ENCODE results near the gene AGXT.

AGXT gene

DNA sequence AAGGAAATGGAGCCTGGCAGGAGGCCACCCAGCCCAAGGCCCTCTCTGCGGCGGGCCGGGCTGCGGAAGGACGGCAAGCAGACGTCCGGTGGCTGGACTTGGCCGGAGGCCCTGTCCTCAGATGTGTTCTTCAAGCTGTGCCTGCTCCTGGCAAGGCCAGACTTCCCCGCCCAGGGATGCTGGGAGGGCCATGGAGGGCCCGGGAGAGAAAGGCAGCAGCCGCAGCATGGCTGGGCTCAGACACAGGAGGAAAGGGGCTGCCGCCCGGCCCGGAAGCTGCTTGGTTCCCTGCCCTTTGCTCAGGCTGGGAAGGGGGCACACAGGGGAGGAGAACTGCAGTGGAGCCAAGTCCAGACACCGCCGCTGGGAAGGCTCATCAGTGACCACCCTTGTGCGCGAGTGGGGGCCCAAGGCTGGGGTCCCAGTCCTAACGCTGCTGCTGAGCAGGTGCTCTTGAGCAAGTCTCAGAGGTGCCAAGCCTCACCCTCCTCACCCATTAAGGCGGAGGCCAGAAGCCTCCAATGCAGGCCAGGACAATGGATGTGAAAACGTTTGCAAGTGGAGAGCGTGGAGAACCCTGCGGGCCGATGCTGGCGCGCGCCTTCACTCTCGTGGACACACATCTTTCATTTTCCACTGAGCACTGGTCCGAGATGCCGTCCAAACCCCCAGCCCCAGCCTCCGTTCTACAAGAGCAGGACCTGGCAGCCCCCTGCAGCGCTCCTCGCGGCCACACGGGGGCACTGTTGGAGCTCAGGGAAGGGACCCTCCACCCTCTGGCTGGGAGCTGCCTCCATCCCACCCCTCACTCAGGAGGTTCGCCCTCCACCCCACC, 45.4 kb downstream of the AGXT start:
- ATAC-seq = peak; percentile 70
- TF ChIP-seq TOX (CRISPR knock-in tag; IDR thresholded peaks at IDR 0.05; ENCODE audit: borderline replicate concordance) = no peak
- TF ChIP-seq, protein P1, sequence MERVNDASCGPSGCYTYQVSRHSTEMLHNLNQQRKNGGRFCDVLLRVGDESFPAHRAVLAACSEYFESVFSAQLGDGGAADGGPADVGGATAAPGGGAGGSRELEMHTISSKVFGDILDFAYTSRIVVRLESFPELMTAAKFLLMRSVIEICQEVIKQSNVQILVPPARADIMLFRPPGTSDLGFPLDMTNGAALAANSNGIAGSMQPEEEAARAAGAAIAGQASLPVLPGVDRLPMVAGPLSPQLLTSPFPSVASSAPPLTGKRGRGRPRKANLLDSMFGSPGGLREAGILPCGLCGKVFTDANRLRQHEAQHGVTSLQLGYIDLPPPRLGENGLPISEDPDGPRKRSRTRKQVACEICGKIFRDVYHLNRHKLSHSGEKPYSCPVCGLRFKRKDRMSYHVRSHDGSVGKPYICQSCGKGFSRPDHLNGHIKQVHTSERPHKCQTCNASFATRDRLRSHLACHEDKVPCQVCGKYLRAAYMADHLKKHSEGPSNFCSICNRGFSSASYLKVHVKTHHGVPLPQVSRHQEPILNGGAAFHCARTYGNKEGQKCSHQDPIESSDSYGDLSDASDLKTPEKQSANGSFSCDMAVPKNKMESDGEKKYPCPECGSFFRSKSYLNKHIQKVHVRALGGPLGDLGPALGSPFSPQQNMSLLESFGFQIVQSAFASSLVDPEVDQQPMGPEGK (CRISPR knock-in tag; IDR thresholded peaks at IDR 0.05; ENCODE audit: borderline replicate concordance) = no peak
- TF ChIP-seq ARNTL (CRISPR knock-in tag; IDR thresholded peaks at IDR 0.05; ENCODE audit: borderline replicate concordance, low read depth) = no peak
- TF ChIP-seq ZFP30 (CRISPR knock-in tag; IDR thresholded peaks at IDR 0.05) = no peak
- TF ChIP-seq ZNF565 (CRISPR knock-in tag; conservative IDR thresholded peaks at IDR 0.05; ENCODE audit: low read depth) = no peak
- no peak for TF ChIP-seq ESRRG (CRISPR knock-in tag; IDR thresholded peaks at IDR 0.05)
- TF ChIP-seq, protein P2, sequence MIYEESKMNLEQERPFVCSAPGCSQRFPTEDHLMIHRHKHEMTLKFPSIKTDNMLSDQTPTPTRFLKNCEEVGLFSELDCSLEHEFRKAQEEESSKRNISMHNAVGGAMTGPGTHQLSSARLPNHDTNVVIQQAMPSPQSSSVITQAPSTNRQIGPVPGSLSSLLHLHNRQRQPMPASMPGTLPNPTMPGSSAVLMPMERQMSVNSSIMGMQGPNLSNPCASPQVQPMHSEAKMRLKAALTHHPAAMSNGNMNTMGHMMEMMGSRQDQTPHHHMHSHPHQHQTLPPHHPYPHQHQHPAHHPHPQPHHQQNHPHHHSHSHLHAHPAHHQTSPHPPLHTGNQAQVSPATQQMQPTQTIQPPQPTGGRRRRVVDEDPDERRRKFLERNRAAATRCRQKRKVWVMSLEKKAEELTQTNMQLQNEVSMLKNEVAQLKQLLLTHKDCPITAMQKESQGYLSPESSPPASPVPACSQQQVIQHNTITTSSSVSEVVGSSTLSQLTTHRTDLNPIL (CRISPR knock-in tag; IDR thresholded peaks at IDR 0.05; ENCODE audit: low read depth) = no peak
- no peak for TF ChIP-seq ZNF70 (CRISPR knock-in tag; IDR thresholded peaks at IDR 0.05)
- no peak for TF ChIP-seq RARB (CRISPR knock-in tag; IDR thresholded peaks at IDR 0.05)
- no peak for TF ChIP-seq CSDC2 (CRISPR knock-in tag; IDR thresholded peaks at IDR 0.05)
- TF ChIP-seq OSR1 (CRISPR knock-in tag; IDR thresholded peaks at IDR 0.05) = no peak
- TF ChIP-seq ZNF8 (CRISPR knock-in tag; IDR thresholded peaks at IDR 0.05) = no peak
- TF ChIP-seq, protein P3, sequence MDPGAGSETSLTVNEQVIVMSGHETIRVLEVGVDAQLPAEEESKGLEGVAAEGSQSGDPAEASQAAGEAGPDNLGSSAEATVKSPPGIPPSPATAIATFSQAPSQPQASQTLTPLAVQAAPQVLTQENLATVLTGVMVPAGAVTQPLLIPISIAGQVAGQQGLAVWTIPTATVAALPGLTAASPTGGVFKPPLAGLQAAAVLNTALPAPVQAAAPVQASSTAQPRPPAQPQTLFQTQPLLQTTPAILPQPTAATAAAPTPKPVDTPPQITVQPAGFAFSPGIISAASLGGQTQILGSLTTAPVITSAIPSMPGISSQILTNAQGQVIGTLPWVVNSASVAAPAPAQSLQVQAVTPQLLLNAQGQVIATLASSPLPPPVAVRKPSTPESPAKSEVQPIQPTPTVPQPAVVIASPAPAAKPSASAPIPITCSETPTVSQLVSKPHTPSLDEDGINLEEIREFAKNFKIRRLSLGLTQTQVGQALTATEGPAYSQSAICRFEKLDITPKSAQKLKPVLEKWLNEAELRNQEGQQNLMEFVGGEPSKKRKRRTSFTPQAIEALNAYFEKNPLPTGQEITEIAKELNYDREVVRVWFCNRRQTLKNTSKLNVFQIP (CRISPR knock-in tag; IDR thresholded peaks at IDR 0.05; ENCODE audit: borderline replicate concordance, low read depth) = no peak
- TF ChIP-seq SNAI2 (CRISPR knock-in tag; IDR thresholded peaks at IDR 0.05) = no peak
- TF ChIP-seq PPARA (CRISPR knock-in tag; IDR thresholded peaks at IDR 0.05; ENCODE audit: borderline replicate concordance) = no peak
- TF ChIP-seq, protein P4, sequence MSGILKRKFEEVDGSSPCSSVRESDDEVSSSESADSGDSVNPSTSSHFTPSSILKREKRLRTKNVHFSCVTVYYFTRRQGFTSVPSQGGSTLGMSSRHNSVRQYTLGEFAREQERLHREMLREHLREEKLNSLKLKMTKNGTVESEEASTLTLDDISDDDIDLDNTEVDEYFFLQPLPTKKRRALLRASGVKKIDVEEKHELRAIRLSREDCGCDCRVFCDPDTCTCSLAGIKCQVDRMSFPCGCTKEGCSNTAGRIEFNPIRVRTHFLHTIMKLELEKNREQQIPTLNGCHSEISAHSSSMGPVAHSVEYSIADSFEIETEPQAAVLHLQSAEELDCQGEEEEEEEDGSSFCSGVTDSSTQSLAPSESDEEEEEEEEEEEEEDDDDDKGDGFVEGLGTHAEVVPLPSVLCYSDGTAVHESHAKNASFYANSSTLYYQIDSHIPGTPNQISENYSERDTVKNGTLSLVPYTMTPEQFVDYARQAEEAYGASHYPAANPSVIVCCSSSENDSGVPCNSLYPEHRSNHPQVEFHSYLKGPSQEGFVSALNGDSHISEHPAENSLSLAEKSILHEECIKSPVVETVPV (CRISPR knock-in tag; IDR thresholded peaks at IDR 0.05) = no peak
- TF ChIP-seq BACH2 (CRISPR knock-in tag; IDR thresholded peaks at IDR 0.05; ENCODE audit: borderline replicate concordance) = no peak
- TF ChIP-seq TCF4 (CRISPR knock-in tag; IDR thresholded peaks at IDR 0.05; ENCODE audit: borderline replicate concordance) = no peak
- no peak for TF ChIP-seq GLIS3 (CRISPR knock-in tag; IDR thresholded peaks at IDR 0.05)
- TF ChIP-seq, protein P5, sequence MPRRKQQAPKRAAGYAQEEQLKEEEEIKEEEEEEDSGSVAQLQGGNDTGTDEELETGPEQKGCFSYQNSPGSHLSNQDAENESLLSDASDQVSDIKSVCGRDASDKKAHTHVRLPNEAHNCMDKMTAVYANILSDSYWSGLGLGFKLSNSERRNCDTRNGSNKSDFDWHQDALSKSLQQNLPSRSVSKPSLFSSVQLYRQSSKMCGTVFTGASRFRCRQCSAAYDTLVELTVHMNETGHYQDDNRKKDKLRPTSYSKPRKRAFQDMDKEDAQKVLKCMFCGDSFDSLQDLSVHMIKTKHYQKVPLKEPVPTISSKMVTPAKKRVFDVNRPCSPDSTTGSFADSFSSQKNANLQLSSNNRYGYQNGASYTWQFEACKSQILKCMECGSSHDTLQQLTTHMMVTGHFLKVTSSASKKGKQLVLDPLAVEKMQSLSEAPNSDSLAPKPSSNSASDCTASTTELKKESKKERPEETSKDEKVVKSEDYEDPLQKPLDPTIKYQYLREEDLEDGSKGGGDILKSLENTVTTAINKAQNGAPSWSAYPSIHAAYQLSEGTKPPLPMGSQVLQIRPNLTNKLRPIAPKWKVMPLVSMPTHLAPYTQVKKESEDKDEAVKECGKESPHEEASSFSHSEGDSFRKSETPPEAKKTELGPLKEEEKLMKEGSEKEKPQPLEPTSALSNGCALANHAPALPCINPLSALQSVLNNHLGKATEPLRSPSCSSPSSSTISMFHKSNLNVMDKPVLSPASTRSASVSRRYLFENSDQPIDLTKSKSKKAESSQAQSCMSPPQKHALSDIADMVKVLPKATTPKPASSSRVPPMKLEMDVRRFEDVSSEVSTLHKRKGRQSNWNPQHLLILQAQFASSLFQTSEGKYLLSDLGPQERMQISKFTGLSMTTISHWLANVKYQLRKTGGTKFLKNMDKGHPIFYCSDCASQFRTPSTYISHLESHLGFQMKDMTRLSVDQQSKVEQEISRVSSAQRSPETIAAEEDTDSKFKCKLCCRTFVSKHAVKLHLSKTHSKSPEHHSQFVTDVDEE (CRISPR knock-in tag; IDR thresholded peaks at IDR 0.05) = no peak

DNA sequence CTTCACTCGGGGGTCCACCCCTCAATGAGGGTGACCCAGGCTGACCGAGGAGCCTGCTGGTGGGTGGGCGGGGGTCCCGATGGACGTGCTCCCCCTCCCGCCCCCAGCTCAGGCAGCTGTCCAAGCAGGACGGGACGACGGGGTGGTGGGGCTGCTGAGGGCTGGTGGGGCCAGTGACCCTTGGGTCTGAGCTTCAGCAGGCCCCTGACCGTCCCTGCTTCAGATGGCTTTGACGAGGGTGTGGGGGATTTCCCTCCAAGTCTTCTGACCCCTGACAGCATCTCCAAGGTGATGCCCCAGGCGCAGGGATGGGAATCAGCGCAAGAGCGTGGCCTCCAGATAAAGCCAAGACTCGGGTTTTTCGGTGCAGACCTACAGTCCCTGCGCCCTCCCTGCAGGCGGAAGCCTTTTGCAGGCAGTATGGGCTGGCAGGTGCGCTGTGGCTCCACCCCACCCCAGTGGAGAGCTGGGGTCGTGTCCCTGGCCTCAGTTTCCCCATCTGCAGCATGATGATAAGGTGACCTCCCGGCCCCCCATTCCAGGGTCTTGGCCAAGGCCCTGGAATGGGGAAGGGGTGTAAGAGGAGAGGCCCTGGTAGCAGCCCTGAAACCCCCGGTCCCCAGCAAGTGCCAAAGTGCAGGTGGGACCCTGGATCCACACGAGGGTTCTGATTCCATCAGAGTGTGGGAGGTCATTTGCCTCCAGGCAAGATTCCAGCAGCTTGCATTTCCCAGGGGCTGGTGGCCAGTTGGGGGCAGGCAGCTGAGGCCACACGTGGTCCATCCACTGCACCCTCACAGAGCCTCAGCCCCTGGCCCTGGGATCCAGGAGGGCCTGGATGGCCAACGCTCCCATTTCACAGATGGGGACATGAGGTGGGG, 46.3 kb downstream of the AGXT start:
- peak; percentile 2; the same call in 2 of the 3 replicates for ATAC-seq
- TF ChIP-seq TCF4 (CRISPR knock-in tag; IDR thresholded peaks at IDR 0.05; ENCODE audit: borderline replicate concordance) (no peak), ZNF565 (CRISPR knock-in tag; conservative IDR thresholded peaks at IDR 0.05; ENCODE audit: low read depth) (no peak), CSDC2 (CRISPR knock-in tag; IDR thresholded peaks at IDR 0.05) (no peak)
- TF ChIP-seq, protein P4 (CRISPR knock-in tag; IDR thresholded peaks at IDR 0.05) = no peak
